ACHN (cell line): Measurements from ENCODE around the gene TLR4.

Source experiments
- DNase-seq: peaks from one replicate; pipeline ENCODE4 v3.0.0-alpha.2; 2015
- in situ Hi-C: cut with HindIII; loops from 2 replicates; pipeline ENCODE4 v1.10.0; 2017; ENCODE audit warnings: low sequenced_read_pairs, low pct_ligation_motif_present, low pct_unique_long_range_greater_than_20kb

TLR4 gene

DNA sequence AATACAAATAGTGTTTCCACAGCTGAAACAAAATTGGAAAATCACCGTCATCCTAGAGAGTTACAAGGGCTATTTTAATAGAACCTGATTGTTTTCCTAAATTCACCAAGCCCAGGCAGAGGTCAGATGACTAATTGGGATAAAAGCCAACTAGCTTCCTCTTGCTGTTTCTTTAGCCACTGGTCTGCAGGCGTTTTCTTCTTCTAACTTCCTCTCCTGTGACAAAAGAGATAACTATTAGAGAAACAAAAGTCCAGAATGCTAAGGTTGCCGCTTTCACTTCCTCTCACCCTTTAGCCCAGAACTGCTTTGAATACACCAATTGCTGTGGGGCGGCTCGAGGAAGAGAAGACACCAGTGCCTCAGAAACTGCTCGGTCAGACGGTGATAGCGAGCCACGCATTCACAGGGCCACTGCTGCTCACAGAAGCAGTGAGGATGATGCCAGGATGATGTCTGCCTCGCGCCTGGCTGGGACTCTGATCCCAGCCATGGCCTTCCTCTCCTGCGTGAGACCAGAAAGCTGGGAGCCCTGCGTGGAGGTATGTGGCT lies at the start of gene TLR4:
Gene TLR4 (plus strand): TSS at position 380 of the 552 bp plus-strand sequence. CDS start 70 bp downstream, at position 450.
- DNase-seq, result peak; percentile 49
- in situ Hi-C loops, result no loop called here

DNA sequence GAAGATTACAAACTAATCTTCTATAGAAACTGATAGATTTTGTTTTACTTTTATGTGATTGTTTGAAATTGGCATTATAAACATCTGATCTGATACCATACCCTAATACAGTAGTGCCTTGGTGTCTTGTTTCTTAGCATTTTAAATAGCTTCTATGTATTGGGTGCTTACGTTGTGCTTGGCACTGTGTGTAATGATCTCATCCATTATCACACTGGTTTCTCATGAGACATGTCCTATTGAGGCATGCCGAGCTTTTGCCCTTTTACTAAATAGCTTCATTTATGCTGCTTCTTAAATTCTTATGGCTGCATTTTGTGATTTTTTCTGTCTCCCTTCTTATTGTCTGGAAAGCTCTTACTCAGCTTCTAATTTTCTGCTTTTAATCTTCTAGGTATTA lies 48.2 kb upstream of the TLR4 start:
- in situ Hi-C loops, result no loop called here
- no peak for DNase-seq

DNA sequence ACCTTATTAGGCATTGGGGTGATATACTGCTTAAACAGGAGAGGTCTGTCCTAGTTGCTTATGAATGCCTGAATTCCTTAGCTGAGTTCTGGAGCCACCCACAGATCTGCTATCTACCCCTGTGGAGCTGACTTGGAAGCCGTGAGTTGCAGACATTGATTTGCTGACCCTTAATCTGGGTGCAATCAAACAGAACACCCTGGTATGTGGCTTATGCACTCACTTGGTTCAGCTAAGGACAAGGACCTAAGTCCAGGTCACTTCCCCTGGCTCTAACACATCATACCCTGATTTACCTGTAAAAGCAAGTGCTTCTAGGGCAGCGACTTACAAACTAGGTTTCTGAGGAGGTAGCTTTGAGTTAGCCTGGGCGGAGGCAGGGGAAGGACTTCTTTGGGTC lies 41.6 kb upstream of the TLR4 start:
- in situ Hi-C loops, result no loop called here
- no peak for DNase-seq

DNA sequence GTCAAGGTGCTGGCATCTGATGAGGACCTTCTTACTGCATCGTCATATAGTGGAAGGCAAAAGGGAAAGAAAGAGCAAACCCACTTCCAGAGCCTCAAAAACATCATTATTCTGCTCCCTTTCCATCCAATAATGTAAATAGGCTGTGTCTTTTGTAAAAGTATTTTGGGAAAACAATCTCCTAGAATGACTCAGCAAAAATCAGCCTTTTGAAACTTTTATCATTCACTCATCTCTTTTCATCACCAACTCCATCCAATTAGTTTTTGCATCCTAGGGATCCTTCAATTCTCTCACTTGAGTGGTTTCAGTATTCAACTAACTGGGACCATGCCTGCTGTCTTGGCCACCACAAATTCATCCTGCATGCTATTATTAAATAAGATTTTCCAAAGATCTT lies 39.8 kb upstream of the TLR4 start:
- in situ Hi-C loops, result no loop called here
- DNase-seq, result no peak

DNA sequence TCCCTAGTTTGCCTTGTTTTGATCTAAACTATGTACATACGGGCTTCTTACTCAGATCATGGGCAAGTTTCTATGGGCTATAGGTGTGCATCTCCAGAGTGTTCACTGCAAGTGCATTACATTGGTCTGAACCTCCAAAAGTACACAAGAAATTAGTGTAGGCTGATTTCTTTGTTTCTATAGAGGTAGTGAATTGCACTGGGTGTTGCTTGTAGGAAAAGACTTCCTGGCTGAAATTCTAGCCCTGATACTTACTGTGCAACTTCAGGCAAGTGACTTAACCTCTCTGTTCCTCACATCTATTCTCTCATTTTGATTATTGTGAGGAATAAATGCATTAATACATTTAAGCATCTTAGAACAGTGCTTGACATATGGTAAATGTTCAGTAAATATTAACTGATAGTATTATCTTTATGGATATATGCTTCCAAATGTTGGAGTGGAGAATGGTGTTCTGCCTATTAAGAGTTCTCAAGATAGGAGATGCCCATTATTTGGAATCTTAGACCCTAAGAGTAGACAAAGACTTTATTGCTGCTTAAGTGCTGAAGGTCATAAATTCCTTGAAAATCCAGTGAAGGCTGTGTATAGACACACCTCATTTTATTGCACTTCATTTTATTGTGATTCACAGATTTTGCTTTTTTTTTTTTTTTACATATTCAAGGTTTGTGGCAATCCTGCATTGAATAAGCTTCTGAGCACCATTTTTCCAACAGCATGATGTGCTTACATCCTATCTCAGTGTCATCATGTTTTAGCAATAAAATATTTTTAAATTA lies 38.4 kb upstream of the TLR4 start:
- DNase-seq, result no peak
- in situ Hi-C loops, result no loop called here

DNA sequence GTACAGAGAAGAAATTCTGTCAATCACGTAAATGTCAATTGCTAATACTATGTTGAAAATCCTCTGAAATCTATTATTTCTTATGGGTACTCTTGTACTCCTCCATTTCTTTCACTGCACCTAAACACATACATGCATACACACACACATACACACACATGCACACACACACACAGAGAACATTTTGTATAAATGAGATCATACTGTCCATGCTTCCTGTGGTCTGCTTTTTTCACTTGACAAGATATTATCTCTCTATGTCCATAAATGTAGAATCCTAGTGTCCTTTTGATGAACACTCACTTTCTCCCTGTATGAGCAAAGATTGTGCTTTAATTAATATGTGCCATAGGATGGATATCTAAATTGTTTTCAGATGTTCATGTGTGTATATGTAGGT lies 32.7 kb upstream of the TLR4 start:
- in situ Hi-C loops, result no loop called here
- DNase-seq, result no peak

DNA sequence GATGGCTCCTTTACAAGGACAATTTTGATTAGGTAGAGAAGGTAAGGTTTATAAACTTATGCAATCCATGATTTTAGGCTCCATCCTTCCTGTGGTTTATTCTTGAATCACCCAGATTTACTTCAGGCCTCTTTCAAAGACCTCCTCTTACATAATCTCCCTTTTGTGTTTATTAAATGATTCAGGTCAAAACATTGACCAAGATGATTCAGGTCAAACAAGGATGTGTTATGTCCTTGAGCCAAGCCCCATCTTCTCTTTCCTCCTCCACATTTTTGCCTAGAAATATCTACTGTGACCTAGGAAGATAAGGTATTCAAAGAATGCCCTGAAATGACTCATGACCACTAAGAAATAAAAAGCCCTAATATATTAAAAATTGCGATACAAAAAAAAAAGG lies 31.8 kb upstream of the TLR4 start:
- in situ Hi-C loops, result no loop called here
- no peak for DNase-seq

DNA sequence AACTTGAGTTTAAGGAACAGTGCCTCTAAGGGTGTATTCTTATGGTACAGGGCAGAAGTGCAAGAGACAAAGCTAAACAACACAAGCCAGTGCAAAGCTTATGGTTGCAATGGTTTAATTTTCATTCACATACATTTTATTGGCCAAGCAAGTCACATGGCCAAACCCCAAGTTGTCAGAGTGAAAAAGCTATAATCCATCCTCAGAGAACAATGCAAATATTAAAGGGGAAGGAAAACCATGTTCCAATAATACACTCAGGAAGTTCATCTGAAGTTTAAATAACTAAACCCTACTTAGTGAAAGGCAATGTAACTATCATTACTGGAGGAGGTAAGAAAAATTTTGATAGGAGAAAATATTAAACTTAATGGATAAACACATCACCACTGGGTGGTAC lies 26.6 kb upstream of the TLR4 start:
- in situ Hi-C loops, result no loop called here
- DNase-seq, result no peak

DNA sequence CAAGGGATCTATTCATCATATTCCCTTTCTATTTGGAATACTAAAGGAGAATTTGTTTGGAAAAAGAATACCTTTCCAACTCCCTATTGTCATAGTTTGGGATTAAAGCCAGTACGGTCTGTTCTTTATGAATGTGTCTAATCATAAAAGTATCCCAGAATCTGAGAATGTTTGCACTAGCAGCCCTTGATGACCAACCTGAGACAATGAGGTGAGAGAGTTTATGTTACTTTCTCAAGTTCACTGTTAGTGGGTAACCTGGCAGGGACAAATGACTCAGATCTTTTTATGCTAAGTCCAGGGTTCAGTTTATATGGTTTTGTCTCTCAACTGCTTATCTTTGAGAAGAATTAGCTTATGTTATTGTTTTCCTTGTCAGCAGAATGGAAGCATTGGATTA lies 25.3 kb upstream of the TLR4 start:
- in situ Hi-C loops, result no loop called here
- no peak for DNase-seq

DNA sequence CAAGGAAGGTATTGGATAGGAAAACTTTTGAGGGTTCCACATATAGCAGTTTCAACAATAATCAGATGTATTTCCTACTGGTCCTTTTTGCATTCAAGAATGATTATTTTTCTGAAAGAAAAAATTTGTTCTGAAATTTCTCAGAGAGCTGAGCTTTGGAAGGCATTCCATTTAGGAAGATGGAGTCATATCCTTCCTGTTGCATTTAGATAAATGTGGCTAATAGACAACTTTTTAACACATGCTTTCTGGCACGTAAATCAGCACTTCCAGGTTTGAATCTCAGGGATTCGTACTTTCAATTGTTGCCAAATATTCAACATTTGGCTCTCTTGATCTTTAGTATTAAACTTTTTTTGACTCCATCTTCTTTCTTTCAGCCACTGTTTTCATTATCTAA lies 24.8 kb upstream of the TLR4 start:
- in situ Hi-C loops, result no loop called here
- no peak for DNase-seq

DNA sequence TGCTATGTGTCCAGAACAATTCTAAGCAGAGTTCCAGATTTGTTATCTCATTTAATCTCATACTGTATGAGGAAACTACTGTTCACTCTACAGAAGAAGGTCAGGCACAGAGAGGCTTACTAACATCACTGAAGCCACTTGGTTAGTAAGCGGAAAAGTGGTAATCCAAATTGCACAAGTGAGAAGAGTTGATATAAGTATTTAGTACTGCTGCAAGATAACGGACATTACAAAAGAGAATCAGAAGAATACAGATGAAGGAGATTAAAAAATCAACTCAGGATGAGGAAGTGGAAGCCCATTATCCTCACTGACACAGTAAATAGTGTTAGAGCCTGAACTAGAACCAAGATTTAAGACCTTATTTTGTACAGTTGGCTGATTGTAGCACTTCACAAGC lies 22.3 kb upstream of the TLR4 start:
- DNase-seq, result no peak
- in situ Hi-C loops, result no loop called here

DNA sequence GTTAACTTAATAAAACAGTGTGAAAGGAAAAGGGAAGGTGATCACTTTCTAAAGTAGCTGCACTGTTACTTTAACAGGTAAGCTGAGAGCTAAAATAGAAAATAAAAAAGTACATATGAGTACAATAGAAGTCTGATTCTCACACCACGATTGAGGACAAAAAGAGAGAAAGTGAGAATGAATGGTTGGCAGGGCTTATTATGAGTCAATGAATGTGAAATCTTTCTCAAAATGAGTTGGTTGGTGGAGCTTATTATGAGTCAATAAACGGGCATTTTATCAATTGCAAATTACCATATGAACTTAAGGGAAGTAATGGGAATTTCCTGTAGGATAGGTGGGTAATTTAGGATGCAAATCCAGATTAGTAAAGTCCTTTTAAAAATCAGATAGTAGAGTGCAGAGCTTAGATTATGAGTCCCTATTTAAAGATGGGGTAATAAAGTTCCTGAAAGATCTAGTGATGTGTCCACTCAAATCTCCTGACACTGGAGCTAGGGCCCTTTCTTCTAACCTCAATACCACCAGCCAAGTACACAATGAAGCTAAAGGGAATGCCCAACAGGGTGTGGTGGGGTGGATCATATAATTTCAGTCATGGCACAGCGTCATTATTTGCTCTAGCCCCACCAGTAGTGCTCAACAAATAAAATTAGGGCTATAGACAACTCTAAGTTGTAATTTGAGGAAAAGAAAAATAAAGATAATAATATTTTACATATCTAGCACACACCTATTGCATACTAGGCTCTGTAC lies 21.1 kb upstream of the TLR4 start:
- no peak for DNase-seq
- in situ Hi-C loops, result no loop called here

DNA sequence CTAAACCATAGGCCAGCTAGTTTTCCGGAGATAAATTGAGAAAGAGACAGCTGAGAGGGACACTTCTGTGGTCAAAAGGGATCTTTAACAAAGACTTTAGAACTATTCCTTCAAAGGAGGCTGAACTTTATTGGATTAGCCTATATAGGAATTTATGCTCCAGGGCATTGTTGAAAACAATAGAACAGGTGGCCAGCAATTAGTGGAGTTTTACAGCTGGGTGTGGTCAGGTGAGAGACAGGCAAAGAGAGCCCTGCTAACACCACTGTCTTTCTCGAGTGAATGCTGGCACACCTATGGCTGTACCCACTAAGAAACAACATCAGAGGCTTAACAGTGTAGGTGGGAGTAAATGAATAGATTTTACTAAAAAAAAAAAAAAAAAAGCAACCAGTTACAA lies 16.7 kb upstream of the TLR4 start:
- in situ Hi-C loops, result no loop called here

DNA sequence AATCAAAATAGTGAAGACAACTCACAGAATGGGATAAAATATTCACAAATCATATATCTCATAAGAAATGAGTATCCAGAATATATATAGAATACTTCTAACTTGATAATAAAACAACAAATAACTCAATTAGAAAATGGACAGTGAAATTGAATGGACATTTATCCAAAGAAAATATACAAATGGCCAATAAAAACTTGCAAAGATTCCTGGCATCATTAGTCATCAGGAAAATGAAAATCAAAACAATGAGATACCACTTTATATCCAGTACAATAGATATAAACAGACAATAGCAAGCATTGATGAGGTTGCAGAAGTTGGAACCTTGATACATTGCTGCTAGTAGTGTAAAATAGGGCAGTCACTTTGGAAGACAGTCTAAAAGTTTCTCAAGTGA lies 12.8 kb upstream of the TLR4 start:
- no peak for DNase-seq
- in situ Hi-C loops, result no loop called here

More for the DNA sequence above, 16.7 kb upstream of the TLR4 start:
- DNase-seq, result no peak

DNA sequence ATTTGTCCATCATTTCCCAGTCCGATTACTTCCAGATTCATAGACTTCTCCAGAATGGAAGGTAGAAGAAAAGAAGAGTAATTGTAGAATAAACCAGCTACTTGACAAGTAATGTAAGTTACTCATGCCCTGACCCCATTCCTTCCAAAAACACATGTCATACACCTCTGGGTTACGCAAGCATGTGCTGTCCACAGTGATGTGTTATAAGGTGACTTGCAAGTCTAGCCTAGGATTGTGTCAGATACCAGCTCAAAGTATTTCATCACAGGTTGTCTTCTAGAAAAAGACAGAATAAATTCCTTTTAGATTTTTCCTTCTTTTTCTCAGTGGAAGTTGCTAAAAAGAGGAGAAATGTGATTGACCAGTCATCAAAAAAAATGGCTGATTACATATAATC lies 8.0 kb upstream of the TLR4 start:
- in situ Hi-C loops, result no loop called here
- DNase-seq, result no peak

DNA sequence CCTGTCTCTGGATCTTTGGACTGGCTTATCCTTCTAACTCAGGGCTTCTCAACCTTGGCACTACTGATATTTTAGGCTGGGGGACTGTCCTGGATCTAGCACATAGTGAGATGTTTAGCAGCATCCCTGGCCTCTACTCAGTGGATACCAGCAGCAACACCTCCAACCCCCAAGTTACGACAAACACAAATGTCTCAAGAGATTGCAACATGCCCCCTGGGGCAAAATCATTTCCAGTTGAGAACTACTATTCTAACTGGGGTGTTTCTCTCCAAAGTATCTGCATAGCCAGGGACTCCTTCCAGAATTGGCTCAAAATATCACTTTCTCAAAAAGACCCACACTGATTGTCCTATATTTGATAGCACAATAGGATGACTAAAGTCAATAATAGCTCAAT lies 7.2 kb upstream of the TLR4 start:
- in situ Hi-C loops, result no loop called here
- DNase-seq, result no peak

DNA sequence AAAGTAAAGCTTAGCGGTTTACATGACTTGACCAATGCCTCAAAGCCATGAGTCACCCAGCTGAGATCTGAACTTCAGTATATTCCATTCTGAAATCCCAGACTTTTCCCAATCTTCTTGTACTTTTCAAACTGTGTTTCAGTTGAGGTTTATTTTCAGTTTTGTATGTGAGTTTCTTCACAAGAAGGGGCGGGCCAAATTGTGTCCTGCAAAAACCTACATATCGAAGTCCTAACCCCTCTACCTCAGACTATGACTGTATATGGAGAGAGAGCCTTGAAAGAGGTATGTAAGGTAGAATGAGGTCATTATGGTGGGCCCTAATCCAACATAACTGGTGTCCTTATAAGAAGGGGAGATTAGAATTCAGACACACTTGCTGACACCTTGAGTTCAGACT lies 666 bp upstream of the TLR4 start:
- in situ Hi-C loops, result no loop called here
- DNase-seq, result peak; percentile 14

DNA sequence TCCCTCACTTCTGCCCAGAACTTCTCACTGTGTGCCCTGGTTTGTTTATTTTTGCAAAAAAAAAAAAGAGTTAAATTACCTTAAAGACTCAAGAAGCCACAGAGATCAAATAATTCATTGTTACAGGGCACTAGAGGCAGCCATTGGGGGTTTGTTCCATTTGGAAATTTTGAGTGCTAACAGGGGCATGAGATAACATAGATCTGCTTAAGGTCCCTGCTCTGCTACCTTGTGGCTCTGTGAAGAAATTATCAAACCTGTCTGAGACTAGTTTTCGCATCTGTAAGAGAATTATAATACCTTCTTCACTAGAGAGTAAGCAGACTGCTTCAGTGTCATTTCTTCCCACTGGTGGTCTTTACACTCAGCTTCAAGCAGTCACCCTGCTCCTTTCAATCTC lies 394 bp downstream of the TLR4 start:
- DNase-seq, result peak; percentile 5
- in situ Hi-C loops, result no loop called here

DNA sequence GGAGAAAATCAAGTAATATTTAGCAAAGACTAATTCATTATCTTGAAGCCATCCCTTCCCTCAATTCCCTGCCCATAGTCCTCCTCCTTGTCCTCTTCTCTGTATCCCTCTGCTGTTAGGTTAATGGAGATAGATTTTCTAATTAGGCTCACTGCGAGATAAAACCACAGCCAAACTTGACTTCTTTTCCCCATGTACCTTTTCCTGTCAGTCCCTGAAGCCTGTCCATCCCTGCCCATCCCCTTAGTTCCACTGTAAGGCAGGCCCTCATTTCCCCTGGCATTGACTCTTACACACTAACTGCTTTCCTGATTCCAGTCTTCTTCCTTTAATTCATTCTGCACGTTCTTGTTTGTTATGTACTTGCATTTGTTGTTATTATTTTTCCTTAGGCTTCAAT lies 1.2 kb downstream of the TLR4 start:
- in situ Hi-C loops, result no loop called here
- no peak for DNase-seq
